HepG2 (cell line): ENCODE measurements around the gene GADD45G. TPM values are rescaled to one million over a fixed set of nuclear protein-coding genes. Genes with fewer than 3 reads are reported as not detected.

Source experiments
- ATAC-seq: fragments of 200-7000 bp; cut with Tn5 transposase; 3 replicates; pipeline ENCODE4 v1.9.1; 2020; ENCODE audit warnings: mild to moderate bottlenecking, moderate library complexity
- BruUV-seq: library from RNA; stranded (reverse); fragments of 400-500 nt; replicated peaks from 2 replicates; lab custom pipeline; 2021; lab: Mats Ljungman, UMichigan
- CTCF ChIA-PET: fragments of 300-600 bp; formaldehyde crosslinking; extraction: SDS; loops from one replicate; lab custom pipeline; 2021; ENCODE audit warnings: low total read pairs, inconsistent platforms, low intra/inter-chr PET ratio; lab: Yijun Ruan, JAX
- POLR2A ChIA-PET: fragments of 350-600 bp; sonication (Branson Sonifier 250); formaldehyde crosslinking; loops from one replicate; lab custom pipeline; 2020; ENCODE audit warnings: antibody characterized with exemption, inconsistent platforms; lab: Yijun Ruan, JAX
- DNase-seq: peaks from one replicate; pipeline ENCODE4 v3.0.0-alpha.2; 2015; ENCODE audit warnings: low spot score
- FAIRE-seq: peaks from 3 replicates; lab custom pipeline; 2011; peaks lifted over from hg19 to GRCh38; lab: Jason Lieb, UNC
- H2AFZ ChIP-seq: one replicate; pipeline ENCODE4 v1.6.1; 2011; ENCODE audit warnings: low read length, inconsistent platforms
- H3K27ac ChIP-seq: fragments of 300-600 bp; 3 replicates; pipeline ENCODE4 v1.8.0; 2011; ENCODE audit warnings: mixed run types, mild to moderate bottlenecking, mixed read lengths, low read length, inconsistent platforms; ENCODE audit not compliant: insufficient read depth; ENCODE audit errors: extremely low read length
- H3K27me3 ChIP-seq, 2 experiments: fragments of 200-600 bp in 1 of 2; 2 replicates in 1 of 2; 3 replicates in 1 of 2; pipeline versions ENCODE4 v1.6.0 to v1.8.0; 2011; ENCODE audit warnings: low read length in 2 of 2, mild to moderate bottlenecking in 2 of 2, moderate library complexity in 2 of 2, inconsistent platforms in 1 of 2; ENCODE audit not compliant: insufficient read depth in 2 of 2, control insufficient read depth in 1 of 2
- H3K36me3 ChIP-seq, 2 experiments: fragments of 200-600 bp in 1 of 2; replicated peaks in 1 of 2; 2 replicates in 1 of 2; 3 replicates in 1 of 2; pipeline versions ENCODE4 v1.5.1 to v1.8.0; 2011; ENCODE audit warnings: low read length in 2 of 2, inconsistent platforms in 1 of 2; ENCODE audit not compliant: insufficient read depth in 2 of 2, control insufficient read depth in 1 of 2
- H3K4me1 ChIP-seq: 2 replicates; pipeline ENCODE4 v1.5.1; 2012; ENCODE audit warnings: low read length, inconsistent platforms; ENCODE audit not compliant: insufficient read depth
- H3K4me2 ChIP-seq: 2 replicates; pipeline ENCODE4 v1.6.0; 2011; ENCODE audit warnings: low read depth, low read length, inconsistent platforms
- H3K4me3 ChIP-seq, 3 experiments: fragments of 200-600 bp in 1 of 3; sonication (generic), shearing (Covaris generic) in 1 of 3; replicated peaks in 1 of 3; 2 replicates each; pipeline ENCODE4 v1.5.1; 2011 to 2016; ENCODE audit warnings: low read length in 3 of 3, inconsistent platforms in 2 of 3, low read depth in 2 of 3, mild to moderate bottlenecking in 2 of 3, control low read depth in 1 of 3, mixed read lengths in 1 of 3; ENCODE audit not compliant: insufficient read depth in 1 of 3
- H3K79me2 ChIP-seq: one replicate; pipeline ENCODE4 v1.6.1; 2011; ENCODE audit warnings: low read length, inconsistent platforms; ENCODE audit not compliant: insufficient read depth
- H3K9ac ChIP-seq: 2 replicates; pipeline ENCODE4 v1.6.0; 2011; ENCODE audit warnings: mild to moderate bottlenecking, low read depth, low read length, inconsistent platforms; ENCODE audit not compliant: insufficient read depth
- H3K9me3 ChIP-seq: 2 replicates; pipeline ENCODE4 v1.5.1; 2012; ENCODE audit warnings: mild to moderate bottlenecking, low read length
- H4K20me1 ChIP-seq: 2 replicates; pipeline ENCODE4 v1.6.0; 2011; ENCODE audit warnings: inconsistent platforms, mild to moderate bottlenecking, low read length, moderate library complexity; ENCODE audit not compliant: insufficient read depth
- BORCS8-MEF2B ChIP-seq: sonication (generic); formaldehyde crosslinking; IDR thresholded peaks from 2 replicates; pipeline ENCODE4 v1.8.0; 2022; ENCODE audit warnings: mild to moderate bottlenecking, missing genetic modification reagents
- FOXJ3 ChIP-seq: sonication (generic); formaldehyde crosslinking; IDR thresholded peaks from 2 replicates; pipeline ENCODE4 v1.4.0; 2020; ENCODE audit warnings: missing genetic modification reagents, mild to moderate bottlenecking, borderline replicate concordance
- HOXA7 ChIP-seq: sonication (generic); formaldehyde crosslinking; IDR thresholded peaks from 2 replicates; pipeline ENCODE4 v1.8.1; 2022; ENCODE audit warnings: mild to moderate bottlenecking, missing genetic modification reagents, moderate library complexity
- IKZF1 ChIP-seq: fragments of 450-650 bp; IDR thresholded peaks from 2 replicates; pipeline ENCODE4 v1.7.1; 2016
- ISL2 ChIP-seq: sonication (generic); formaldehyde crosslinking; IDR thresholded peaks from 2 replicates; pipeline ENCODE4 v1.5.0; 2020; ENCODE audit warnings: missing genetic modification reagents
- JUND ChIP-seq: sonication (generic); formaldehyde crosslinking; IDR thresholded peaks from 2 replicates; pipeline ENCODE4 v1.8.0; 2022; ENCODE audit warnings: mild to moderate bottlenecking, missing genetic modification reagents
- KAT8 ChIP-seq: IDR thresholded peaks from 2 replicates; pipeline ENCODE4 v1.6.1; 2016; ENCODE audit warnings: missing genetic modification reagents, missing compliant biosample characterization
- MTF1 ChIP-seq: sonication (generic); formaldehyde crosslinking; IDR thresholded peaks from 2 replicates; pipeline ENCODE4 v1.5.0; 2020; ENCODE audit warnings: missing genetic modification reagents
- MYPOP ChIP-seq: sonication (generic); formaldehyde crosslinking; IDR thresholded peaks from 2 replicates; pipeline ENCODE4 v1.8.1; 2023; ENCODE audit warnings: mild to moderate bottlenecking, moderate library complexity, missing genetic modification reagents
- MZF1 ChIP-seq: sonication (generic); formaldehyde crosslinking; IDR thresholded peaks from 2 replicates; pipeline ENCODE4 v1.8.1; 2023; ENCODE audit warnings: mild to moderate bottlenecking, missing genetic modification reagents, borderline replicate concordance
- SNAPC5 ChIP-seq: sonication (generic); formaldehyde crosslinking; IDR thresholded peaks from 2 replicates; pipeline ENCODE4 v1.8.1; 2023; ENCODE audit warnings: mild to moderate bottlenecking, missing genetic modification reagents, borderline replicate concordance
- ZKSCAN5 ChIP-seq: sonication (generic); formaldehyde crosslinking; IDR thresholded peaks from 2 replicates; pipeline ENCODE4 v1.5.1; 2020; ENCODE audit warnings: mild to moderate bottlenecking, missing genetic modification reagents
- ZNF597 ChIP-seq: sonication (generic); formaldehyde crosslinking; IDR thresholded peaks from 2 replicates; pipeline ENCODE4 v1.5.0; 2020; ENCODE audit warnings: missing genetic modification reagents
- ZNF598 ChIP-seq: sonication (generic); formaldehyde crosslinking; IDR thresholded peaks from 2 replicates; pipeline ENCODE4 v1.5.1; 2020; ENCODE audit warnings: mild to moderate bottlenecking, missing genetic modification reagents, borderline replicate concordance
- ZSCAN12 ChIP-seq: sonication (generic); formaldehyde crosslinking; IDR thresholded peaks from 2 replicates; pipeline ENCODE4 v1.9.0; 2021; ENCODE audit warnings: mild to moderate bottlenecking, missing genetic modification reagents
- WGBS: methylation state at CpG from one replicate; pipeline ENCODE4 v1.1.6; 2017; ENCODE audit warnings: low lambda C conversion rate; 5-methylcytosine and 5-hydroxymethylcytosine counted together
- in situ Hi-C: cut with HindIII; loops from 2 replicates; pipeline ENCODE4 v1.10.0; 2017; ENCODE audit warnings: low pct_unique_long_range_greater_than_20kb; ENCODE audit not compliant: extremely low pct_ligation_motif_present
- intact Hi-C: fragments of 100-400 bp; cut with micrococcal nuclease; formaldehyde crosslinking; loops from one replicate; pipeline ENCODE4 v1.10.0; 2022; ENCODE audit not compliant: unreplicated experiment
- polyA plus RNA-seq, 8 experiments: library from polyadenylated mRNA; depleted of rRNA in 3 of 8; stranded (reverse) in 7 of 8; unstranded in 1 of 8; fragments of >200 nt; fragmentation: Illumina TruSeq in 4 of 8; extraction: Trizol in 4 of 8; gene quantifications; 2 replicates each; pipeline versions ENCODE4 v1.2.1 to v1.2.3, GENCODE V29; 2011 to 2016; ENCODE audit warnings: low read depth in 4 of 8, missing spikeins in 1 of 8, mixed read lengths in 1 of 8; ENCODE audit not compliant: insufficient read depth in 1 of 8
- total RNA-seq, 5 experiments: library from RNA; depleted of rRNA; stranded (reverse); fragments of >200 nt; fragmentation: Illumina TruSeq; extraction: Trizol; gene quantifications; 2 replicates each; pipeline ENCODE4 v1.2.3, GENCODE V29; 2016; ENCODE audit warnings: low read depth in 1 of 5
- TF ChIP-seq, protein P1 (sequence below): sonication (generic); formaldehyde crosslinking; IDR thresholded peaks from 2 replicates; pipeline ENCODE4 v1.5.0; 2020; ENCODE audit warnings: missing genetic modification reagents, mild to moderate bottlenecking, borderline replicate concordance

GADD45G gene
- total and polyA plus RNA-seq, 2 of the 13 experiments (the other 11 are each of a cell fraction or from before 2014, with no cell fraction given): not detected

DNA sequence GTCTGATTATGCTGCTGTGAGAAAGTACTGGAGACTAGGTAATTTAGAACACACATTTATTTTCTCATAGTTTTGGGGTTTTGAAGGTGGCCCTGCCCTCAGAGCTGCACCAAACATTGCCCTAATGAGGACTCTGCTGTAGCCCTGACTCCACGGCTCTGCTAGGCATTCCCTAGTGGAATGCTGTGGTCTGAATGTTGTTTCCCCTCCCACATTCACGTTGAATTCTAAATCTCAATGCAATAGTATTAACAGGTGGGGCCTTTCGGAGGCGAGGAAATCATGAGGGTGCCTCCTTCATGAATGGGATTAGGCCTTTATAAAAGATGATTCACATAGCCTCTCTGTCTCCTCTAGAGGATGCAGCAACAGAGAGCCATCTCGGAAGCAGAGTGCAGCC, 25.7 kb downstream of the GADD45G start:
- H3K27me3 ChIP-seq: peaks cover 2 to 43% of the 10 kb centered on the region in 2 experiments; a peak in 3 of 5 replicates
- H3K4me3 ChIP-seq: no peak overlapping the region
- DNase-seq: no peak
- ChIA-PET POLR2A (no interaction called here), CTCF (no interaction called here)
- TF ChIP-seq HOXA7 (CRISPR knock-in tag) (no peak), ZNF598 (no peak), BORCS8-MEF2B (no peak), SNAPC5 (CRISPR knock-in tag) (no peak), JUND (CRISPR knock-in tag) (no peak), MZF1 (CRISPR knock-in tag) (no peak), FOXJ3 (no peak), ZNF597 (CRISPR knock-in tag) (no peak), KAT8 (CRISPR knock-in tag) (no peak), IKZF1 (no peak), MTF1 (no peak), ZKSCAN5 (no peak), ZSCAN12 (CRISPR knock-in tag) (no peak), ISL2 (CRISPR knock-in tag) (no peak), MYPOP (CRISPR knock-in tag) (no peak)
- TF ChIP-seq, protein P1, sequence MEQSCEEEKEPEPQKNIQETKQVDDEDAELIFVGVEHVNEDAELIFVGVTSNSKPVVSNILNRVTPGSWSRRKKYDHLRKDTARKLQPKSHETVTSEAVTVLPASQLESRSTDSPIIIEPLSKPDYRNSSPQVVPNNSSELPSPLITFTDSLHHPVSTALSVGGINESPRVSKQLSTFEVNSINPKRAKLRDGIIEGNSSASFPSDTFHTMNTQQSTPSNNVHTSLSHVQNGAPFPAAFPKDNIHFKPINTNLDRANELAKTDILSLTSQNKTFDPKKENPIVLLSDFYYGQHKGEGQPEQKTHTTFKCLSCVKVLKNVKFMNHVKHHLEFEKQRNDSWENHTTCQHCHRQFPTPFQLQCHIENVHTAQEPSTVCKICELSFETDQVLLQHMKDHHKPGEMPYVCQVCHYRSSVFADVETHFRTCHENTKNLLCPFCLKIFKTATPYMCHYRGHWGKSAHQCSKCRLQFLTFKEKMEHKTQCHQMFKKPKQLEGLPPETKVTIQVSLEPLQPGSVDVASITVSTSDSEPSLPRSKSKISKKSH (CRISPR knock-in tag): no peak
- no peak for FAIRE-seq
- H4K20me1 ChIP-seq: no peaks in the 10 kb centered on the region
- WGBS: 0% methylated on average over 5 of the region's 5 CpGs
- H3K9me3 ChIP-seq: no peaks in the 10 kb centered on the region
- no peak overlapping the region for H2AFZ ChIP-seq
- H3K4me2 ChIP-seq: no peak overlapping the region
- H3K4me1 ChIP-seq: peaks cover 33% of the 10 kb centered on the region
- H3K27ac ChIP-seq: no peak overlapping the region
- no peaks in the 10 kb centered on the region for H3K79me2 ChIP-seq
- in situ Hi-C loops: no loop called here
- no peaks in the 10 kb centered on the region for H3K36me3 ChIP-seq
- H3K9ac ChIP-seq: no peak overlapping the region
- BruUV-seq: no TSS peak
- ATAC-seq: no peak
- intact Hi-C loops: no loop called here
